Gastrocnemius medialis (tissue), 4 donors: ENCODE data around the gene CACNA1B.
"Not testable (repeated sequence)": the region's sequence is repeated elsewhere in the genome, so short reads cannot be mapped to it uniquely, and the experiment has no call there.

ENCODE experiments used
- POLR2A ChIP-seq, 2 donors: fragments of 450-650 bp; IDR thresholded peaks; one replicate each; pipeline ENCODE4 v1.6.1; 2017; ENCODE audit warnings: antibody characterized with exemption in 2 of 2, mild to moderate bottlenecking in 2 of 2, moderate library complexity in 2 of 2
- TF ChIP-seq, protein P1 (sequence below), 5 experiments: fragments of 450-650 bp in 3 of 5; fragments of 200-600 bp in 2 of 5; sonication (generic) in 2 of 5; IDR thresholded peaks in 4 of 5; conservative IDR thresholded peaks in 1 of 5; 1 replicate in 4 of 5; 2 replicates in 1 of 5; pipeline ENCODE4 v1.5.1; 2016 to 2019; ENCODE audit warnings: antibody characterized with exemption in 5 of 5, mild to moderate bottlenecking in 3 of 5, moderate library complexity in 3 of 5

- TF ChIP-seq, protein P1, sequence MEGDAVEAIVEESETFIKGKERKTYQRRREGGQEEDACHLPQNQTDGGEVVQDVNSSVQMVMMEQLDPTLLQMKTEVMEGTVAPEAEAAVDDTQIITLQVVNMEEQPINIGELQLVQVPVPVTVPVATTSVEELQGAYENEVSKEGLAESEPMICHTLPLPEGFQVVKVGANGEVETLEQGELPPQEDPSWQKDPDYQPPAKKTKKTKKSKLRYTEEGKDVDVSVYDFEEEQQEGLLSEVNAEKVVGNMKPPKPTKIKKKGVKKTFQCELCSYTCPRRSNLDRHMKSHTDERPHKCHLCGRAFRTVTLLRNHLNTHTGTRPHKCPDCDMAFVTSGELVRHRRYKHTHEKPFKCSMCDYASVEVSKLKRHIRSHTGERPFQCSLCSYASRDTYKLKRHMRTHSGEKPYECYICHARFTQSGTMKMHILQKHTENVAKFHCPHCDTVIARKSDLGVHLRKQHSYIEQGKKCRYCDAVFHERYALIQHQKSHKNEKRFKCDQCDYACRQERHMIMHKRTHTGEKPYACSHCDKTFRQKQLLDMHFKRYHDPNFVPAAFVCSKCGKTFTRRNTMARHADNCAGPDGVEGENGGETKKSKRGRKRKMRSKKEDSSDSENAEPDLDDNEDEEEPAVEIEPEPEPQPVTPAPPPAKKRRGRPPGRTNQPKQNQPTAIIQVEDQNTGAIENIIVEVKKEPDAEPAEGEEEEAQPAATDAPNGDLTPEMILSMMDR (IDR thresholded peaks at IDR 0.05 in 4 of 5, conservative IDR thresholded peaks at IDR 0.05 in 1 of 5): not testable (repeated sequence)
- TF ChIP-seq POLR2A (IDR thresholded peaks at IDR 0.05): not testable (repeated sequence)
Observed at GRCh38 chr9:138019514-138019913, 141.9 kb downstream of the CACNA1B start.
